GM12878 (cell line): Measurements from ENCODE around the gene CDH8.

Experiments used
- BHLHE40 ChIP-seq, 2 experiments: fragments of 450-650 bp in 1 of 2; IDR thresholded peaks; 2 replicates each; pipeline ENCODE4 v1.6.1; 2011 to 2017; ENCODE audit warnings: low read depth in 2 of 2, borderline replicate concordance in 1 of 2, improper control_type of control experiment in 1 of 2, low read length in 1 of 2, mild to moderate bottlenecking in 1 of 2
- BRCA1 ChIP-seq: IDR thresholded peaks from 2 replicates; pipeline ENCODE4 v1.6.1; 2011; ENCODE audit warnings: low read depth, low read length, improper control_type of control experiment
- CREB1 ChIP-seq: IDR thresholded peaks from 2 replicates; pipeline ENCODE4 v1.6.1; 2012; ENCODE audit warnings: low read depth, mild to moderate bottlenecking, inconsistent platforms
- DPF2 ChIP-seq: fragments of 450-650 bp; IDR thresholded peaks from 2 replicates; pipeline ENCODE4 v1.6.1; 2017; ENCODE audit warnings: mild to moderate bottlenecking
- FOS ChIP-seq: IDR thresholded peaks from 3 replicates; pipeline ENCODE4 v1.6.1; 2011; ENCODE audit warnings: borderline replicate concordance; ENCODE audit not compliant: insufficient read length; ENCODE audit errors: extremely low read depth
- FOXK2 ChIP-seq: fragments of 450-650 bp; IDR thresholded peaks from 2 replicates; pipeline ENCODE4 v1.6.1; 2017; ENCODE audit warnings: mild to moderate bottlenecking, moderate library complexity
- POLR2A ChIP-seq: IDR thresholded peaks from 2 replicates; pipeline ENCODE4 v1.6.1; 2011; ENCODE audit warnings: low read depth, mild to moderate bottlenecking, low read length
- POLR2AphosphoS5 ChIP-seq: IDR thresholded peaks from 2 replicates; pipeline ENCODE4 v1.6.1; 2011; ENCODE audit warnings: mild to moderate bottlenecking, low read length, inconsistent platforms
- RAD21 ChIP-seq: IDR thresholded peaks from 2 replicates; pipeline ENCODE4 v1.6.1; 2011; ENCODE audit warnings: mild to moderate bottlenecking, low read depth, low read length, moderate library complexity; ENCODE audit not compliant: insufficient read depth

GRCh38 chr16:62060089-62060488, 23.9 kb upstream of the CDH8 start:
- no peak for TF ChIP-seq DPF2
- no peak for TF ChIP-seq RAD21
- TF ChIP-seq POLR2AphosphoS5: no peak
- no peak for TF ChIP-seq FOXK2
- no peak for TF ChIP-seq BHLHE40 (IDR thresholded peaks at IDR 0.05; ENCODE audit: borderline replicate concordance in 1 of 2, low read depth in 2 of 2, low read length in 1 of 2)
- TF ChIP-seq CREB1: no peak
- no peak for TF ChIP-seq BRCA1
- no peak for TF ChIP-seq FOS
- no peak for TF ChIP-seq POLR2A
